Measurements from ENCODE around the gene SLC39A7.

The SLC39A7 gene

GRCh38 chr6:33192105-33192646 lies 8.5 kb upstream of the SLC39A7 start, which contains the start of gene COL11A2:
Gene COL11A2 (minus strand): TSS chr6:33192467. CDS start chr6:33192240, 227 bp downstream.
- no peak for DNase-seq

- no peak for DNase-seq
These were observed 7.7 kb upstream of the SLC39A7 start for GRCh38 chr6:33192671-33193602.

GRCh38 chr6:33193619-33194018 lies 7.0 kb upstream of the SLC39A7 start:
- no peak for DNase-seq

- DNase-seq: no peak
These were observed 6.2 kb upstream of the SLC39A7 start for GRCh38 chr6:33194431-33194979.

- DNase-seq: no peak
These were observed 5.1 kb upstream of the SLC39A7 start for GRCh38 chr6:33195304-33196165.

GRCh38 chr6:33197431-33198048 lies 3.1 kb upstream of the SLC39A7 start:
- peak; percentile 30 for DNase-seq

- no peak for DNase-seq
These were observed 2.4 kb upstream of the SLC39A7 start for GRCh38 chr6:33198159-33198852.

- DNase-seq: no peak
These were observed 1.7 kb upstream of the SLC39A7 start for GRCh38 chr6:33198853-33199436.

GRCh38 chr6:33199687-33200218 lies 914 bp upstream of the SLC39A7 start:
- no peak for DNase-seq

GRCh38 chr6:33201147-33201545 lies 479 bp downstream of the SLC39A7 start:
- DNase-seq: no peak

GRCh38 chr6:33201935-33202334 lies 1.3 kb downstream of the SLC39A7 start:
- DNase-seq: no peak

- DNase-seq: no peak
These were observed 2.1 kb downstream of the SLC39A7 start for GRCh38 chr6:33202799-33203198.

GRCh38 chr6:33203443-33204164 lies 2.9 kb downstream of the SLC39A7 start:
- DNase-seq: no peak

GRCh38 chr6:33204165-33204414 lies 3.4 kb downstream of the SLC39A7 start:
- no peak for DNase-seq

- peak; percentile 81 for DNase-seq
These were observed 3.9 kb downstream of the SLC39A7 start, which contains the start of gene HSD17B8 for GRCh38 chr6:33204415-33205190. Gene HSD17B8 (plus strand): TSS chr6:33204655. CDS start chr6:33204669, 14 bp downstream.

GRCh38 chr6:33205191-33206026 lies 4.7 kb downstream of the SLC39A7 start:
- no peak for DNase-seq

- no peak for DNase-seq
These were observed 5.6 kb downstream of the SLC39A7 start for GRCh38 chr6:33206027-33206863.

Data from DMS 273 treated with DMSO at 0.1 percent for 48 hours (cell line).